ENCODE measurements around the gene ADGRE3. TPM values are rescaled to one million over a fixed set of nuclear protein-coding genes. Genes with fewer than 3 reads are reported as not detected.

The ADGRE3 gene
- total RNA-seq, 1 donor from 2014 or later: not detected

GRCh38 chr19:14571695-14572490 lies 102.8 kb downstream of the ADGRE3 start, which contains the start of gene NDUFB7:
Gene NDUFB7, minus strand, starts transcription at chr19:14572066. Its CDS starts 66 bp downstream, at chr19:14572000.
- DNase-seq (ENCODE audit: low spot score): peak; percentile 95
- Histone ChIP-seq H3F3A (ENCODE audit: low read depth) (peaks cover 7% of the 10 kb centered on the region), H3K27me3 (no peaks in the 10 kb centered on the region), H3K4me2 (peak within 1 kb of the TSS; percentile 100), H3K79me2 (ENCODE audit: low read depth) (peaks cover 34% of the 10 kb centered on the region), H4K20me1 (ENCODE audit: low read depth) (peaks cover 16% of the 10 kb centered on the region), H3K9ac (peak within 1 kb of the TSS; percentile 94), H2AFZ (replicated peaks) (peak within 1 kb of the TSS; percentile 99), H3K4me3 (peak within 1 kb of the TSS; percentile 100), H3K9me3 (ENCODE audit: low read depth) (no peaks in the 10 kb centered on the region), H3K27ac (peak within 1 kb of the TSS; percentile 74), H3K36me3 (no peaks in the 10 kb centered on the region), H3K4me1 (peaks cover 12% of the 10 kb centered on the region)
- peaks cover 8% of the 10 kb centered on the region for H3K27me3 Mint-ChIP-seq (ENCODE audit: insufficient read depth, low read depth)
- H3K4me1 Mint-ChIP-seq: peaks cover 15% of the 10 kb centered on the region
- H3K27ac Mint-ChIP-seq: peak within 1 kb of the TSS; percentile 63
- no peaks in the 10 kb centered on the region for H3K9me3 Mint-ChIP-seq
- H3K4me3 Mint-ChIP-seq: peak within 1 kb of the TSS; percentile 95
- peaks cover 2% of the 10 kb centered on the region for H3K36me3 Mint-ChIP-seq
- TF ChIP-seq CTCF (IDR thresholded peaks at IDR 0.05) (peak; percentile 83), EZH2 (IDR thresholded peaks at IDR 0.05) (no peak), EZH2phosphoT487 (IDR thresholded peaks at IDR 0.05) (no peak)

- no peak overlapping the region for H3K27ac Mint-ChIP-seq
- H3K27me3 ChIP-seq: no peaks in the 10 kb centered on the region
- H3F3A ChIP-seq (ENCODE audit: low read depth): peaks cover 7% of the 10 kb centered on the region
- peaks cover 2% of the 10 kb centered on the region for H3K36me3 Mint-ChIP-seq
- no peak overlapping the region for H2AFZ ChIP-seq (replicated peaks)
- H3K27me3 Mint-ChIP-seq (ENCODE audit: insufficient read depth, low read depth): peaks cover 7% of the 10 kb centered on the region
- no peak for DNase-seq (ENCODE audit: low spot score)
- no peaks in the 10 kb centered on the region for H3K36me3 ChIP-seq
- H3K4me1 ChIP-seq: peaks cover 12% of the 10 kb centered on the region
- peak overlapping the region; percentile 94 for H3K9ac ChIP-seq
- peak overlapping the region; percentile 100 for H3K4me3 ChIP-seq
- peak overlapping the region; percentile 95 for H3K4me3 Mint-ChIP-seq
- H3K4me1 Mint-ChIP-seq: peaks cover 15% of the 10 kb centered on the region
- no peaks in the 10 kb centered on the region for H3K9me3 ChIP-seq (ENCODE audit: low read depth)
- no peak overlapping the region for H3K27ac ChIP-seq
- H3K79me2 ChIP-seq (ENCODE audit: low read depth): peaks cover 34% of the 10 kb centered on the region
- H4K20me1 ChIP-seq (ENCODE audit: low read depth): peaks cover 16% of the 10 kb centered on the region
- H3K9me3 Mint-ChIP-seq: no peaks in the 10 kb centered on the region
- TF ChIP-seq EZH2 (IDR thresholded peaks at IDR 0.05) (no peak), CTCF (IDR thresholded peaks at IDR 0.05) (no peak), EZH2phosphoT487 (IDR thresholded peaks at IDR 0.05) (no peak)
- H3K4me2 ChIP-seq: peak overlapping the region; percentile 100
Measured at GRCh38 chr19:14570864-14571527, 103.6 kb downstream of the ADGRE3 start.

Small RNA genes lying within 50 kb of the gene (small RNA-seq; reads per million reads assigned to genes)
- gene AC022149.2: not detected
- not detected for gene RN7SL842P

Other genes with a start within 250 kb of the ADGRE3 start
- 29.0 and 98.6 TPM in 2 replicates for gene PKN1, start 241.5 kb downstream of the ADGRE3 start, total RNA-seq (ENCODE audit: low replicate concordance)
- gene PTGER1, start 199.5 kb downstream of the ADGRE3 start, total RNA-seq (ENCODE audit: low replicate concordance): not detected in 2 replicates
- gene GIPC1, start 178.7 kb downstream of the ADGRE3 start, total RNA-seq (ENCODE audit: low replicate concordance): 23.6 and 83.6 TPM in 2 replicates
- gene DNAJB1, start 156.4 kb downstream of the ADGRE3 start, total RNA-seq (ENCODE audit: low replicate concordance): 61.4 and 61.9 TPM in 2 replicates
- gene TECR, start 145.2 kb downstream of the ADGRE3 start, total RNA-seq (ENCODE audit: low replicate concordance): 41.9 and 96.4 TPM in 2 replicates
- gene NDUFB7, start 102.8 kb downstream of the ADGRE3 start, total RNA-seq (ENCODE audit: low replicate concordance): 38.0 and 177 TPM in 2 replicates
- gene CLEC17A, start 91.8 kb downstream of the ADGRE3 start, total RNA-seq (ENCODE audit: low replicate concordance): 0.31 TPM in 1 of 2 replicates, not detected in the other
- gene ZNF333, start 15.2 kb upstream of the ADGRE3 start, total RNA-seq (ENCODE audit: low replicate concordance): 20.4 and 34.0 TPM in 2 replicates
- gene ADGRE2, start 103.7 kb upstream of the ADGRE3 start, total RNA-seq (ENCODE audit: low replicate concordance): 0.28 and 0.34 TPM in 2 replicates
- not detected in 2 replicates for gene OR7A5, start 160.3 kb upstream of the ADGRE3 start, total RNA-seq (ENCODE audit: low replicate concordance)
- not detected in 2 replicates for gene OR7C1, start 160.3 kb upstream of the ADGRE3 start, total RNA-seq (ENCODE audit: low replicate concordance)
- gene OR7A10, start 174.1 kb upstream of the ADGRE3 start, total RNA-seq (ENCODE audit: low replicate concordance): not detected in 2 replicates
- not detected in 2 replicates for gene OR7A17, start 211.3 kb upstream of the ADGRE3 start, total RNA-seq (ENCODE audit: low replicate concordance)